ENCODE measurements around the gene GPR108.
"Not testable (repeated sequence)": the region's sequence is repeated elsewhere in the genome, so short reads cannot be mapped to it uniquely, and the experiment has no call there.

Gene GPR108

DNA sequence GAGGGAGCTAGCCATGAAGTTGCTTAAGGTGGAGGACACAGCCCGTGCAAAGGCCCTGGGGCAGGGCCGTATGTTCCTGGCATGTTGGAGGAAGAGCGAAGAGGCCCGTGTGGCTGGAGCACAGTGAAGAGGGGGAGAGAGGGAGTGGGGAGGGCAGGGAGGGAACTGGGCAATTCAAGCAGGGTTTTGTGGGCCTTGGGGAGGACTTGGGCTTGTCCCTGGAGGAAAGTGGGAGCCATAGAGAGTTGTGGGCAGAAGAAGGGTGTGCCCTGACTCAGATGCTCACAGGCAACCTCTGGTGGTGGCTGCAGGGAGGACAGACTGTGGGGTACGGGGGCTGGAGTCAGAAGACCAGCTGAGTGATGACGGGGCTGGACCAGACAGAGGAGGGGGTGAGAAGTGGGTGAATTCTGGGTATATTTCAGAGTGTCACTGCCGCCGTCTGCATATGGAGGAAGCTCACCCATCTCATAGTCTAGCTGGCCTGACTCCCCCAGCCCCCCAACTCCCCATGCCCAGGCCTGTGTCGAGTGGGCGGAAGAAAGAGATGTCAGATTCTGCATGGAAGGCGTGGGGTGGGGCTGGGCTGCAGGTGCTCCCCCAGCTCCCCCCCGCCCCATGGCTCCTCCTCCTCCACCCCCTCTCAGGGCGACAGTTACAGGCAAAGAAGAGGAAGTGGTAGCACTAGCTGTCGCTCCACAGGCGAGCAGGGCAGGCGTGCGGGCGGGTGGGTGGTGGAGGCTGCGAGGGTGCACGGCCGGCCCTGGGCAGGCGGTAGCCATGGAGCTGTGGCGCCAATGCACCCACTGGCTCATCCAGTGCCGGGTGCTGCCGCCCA lies 34.9 kb upstream of the GPR108 start, which contains the start of gene VAV1 (continued):
- TF ChIP-seq PRDM10 (tag by site-specific recombination; IDR thresholded peaks at IDR 0.05) (no peak), ZNF544 (tag by site-specific recombination; IDR thresholded peaks at IDR 0.05) (no peak), ZNF571 (tag by site-specific recombination; IDR thresholded peaks at IDR 0.05) (no peak), ZNF175 (tag by site-specific recombination; IDR thresholded peaks at IDR 0.05) (no peak), WT1 (tag by site-specific recombination; IDR thresholded peaks at IDR 0.05) (no peak)

- H3K4me1 ChIP-seq (ENCODE audit: control insufficient read depth, insufficient read depth, low read length); H3K9me3 ChIP-seq (ENCODE audit: control insufficient read depth, insufficient read depth, low read depth, low read length); H3K4me3 ChIP-seq (ENCODE audit: low read depth, low read length); H3K36me3 ChIP-seq (ENCODE audit: control insufficient read depth in 2 of 2, insufficient read depth in 1 of 2, low read length in 2 of 2); H3K27ac ChIP-seq (ENCODE audit: extremely low read depth, low read depth, low read length); POLR2A ChIA-PET: not testable (repeated sequence)
- CTCF ChIA-PET, result interaction anchor here (0.6 to 1.8 kb wide), 4 partner anchors 34 to 140 kb away, joined by 3 to 9 read pairs (median 4); partner anchors contain the start of gene GPR108
- peak; percentile 75 for TF ChIP-seq ZNF366 (tag by site-specific recombination; conservative IDR thresholded peaks at IDR 0.05)
These were observed 34.3 kb upstream of the GPR108 start for GRCh38 chr19:6771648-6772027.

- Histone ChIP-seq H3K4me1 (ENCODE audit: control insufficient read depth, insufficient read depth, low read length) (no peaks in the 10 kb centered on the region; the same call in 1 of the 2 replicates), H3K27ac (ENCODE audit: extremely low read depth, low read depth, low read length) (no peak overlapping the region), H3K4me3 (ENCODE audit: low read depth, low read length) (no peak overlapping the region), H3K9me3 (ENCODE audit: control insufficient read depth, insufficient read depth, low read depth, low read length) (no peaks in the 10 kb centered on the region), H3K36me3 (ENCODE audit: control insufficient read depth in 2 of 2, insufficient read depth in 1 of 2, low read length in 2 of 2) (no peaks in the 10 kb centered on the region)
- TF ChIP-seq PRDM10 (tag by site-specific recombination; IDR thresholded peaks at IDR 0.05), result peak; percentile 84
- 0 out of 2 replicates have a peak, but pooled peaks have one; percentile 46 for TF ChIP-seq BCL11B (tag by site-specific recombination; IDR thresholded peaks at IDR 0.05; ENCODE audit: low read depth)
- no peak for TF ChIP-seq ZNF530 (tag by site-specific recombination; IDR thresholded peaks at IDR 0.05; ENCODE audit: low read depth)
- TF ChIP-seq ZNF654 (tag by site-specific recombination; IDR thresholded peaks at IDR 0.05; ENCODE audit: low read depth), result peak; percentile 67
- ChIA-PET POLR2A (interaction anchor here (1.4 kb wide), 1 partner anchor 33 kb away, joined by 4 read pairs; no protein-coding TSS in a partner anchor), CTCF (interaction anchor here (0.6 to 1.8 kb wide), 11 partner anchors 8 to 139 kb away, joined by 3 to 19 read pairs (median 4); partner anchors contain the start of gene GPR108)
These were observed 31.7 kb upstream of the GPR108 start for GRCh38 chr19:6769006-6769619.

All from HEK293 (cell line).